ENCODE data around the gene SLC35G4. TPM values are rescaled to one million over a fixed set of nuclear protein-coding genes. Genes with fewer than 3 reads are reported as not detected.

SLC35G4 gene
- total RNA-seq, 2 experiments from 2014 or later, result not detected

GRCh38 chr18:11578799-11579198 is 30.6 kb upstream of the SLC35G4 start:
- POLR2A ChIA-PET, result no interaction called here
- CTCF ChIA-PET, result no interaction called here

DNA sequence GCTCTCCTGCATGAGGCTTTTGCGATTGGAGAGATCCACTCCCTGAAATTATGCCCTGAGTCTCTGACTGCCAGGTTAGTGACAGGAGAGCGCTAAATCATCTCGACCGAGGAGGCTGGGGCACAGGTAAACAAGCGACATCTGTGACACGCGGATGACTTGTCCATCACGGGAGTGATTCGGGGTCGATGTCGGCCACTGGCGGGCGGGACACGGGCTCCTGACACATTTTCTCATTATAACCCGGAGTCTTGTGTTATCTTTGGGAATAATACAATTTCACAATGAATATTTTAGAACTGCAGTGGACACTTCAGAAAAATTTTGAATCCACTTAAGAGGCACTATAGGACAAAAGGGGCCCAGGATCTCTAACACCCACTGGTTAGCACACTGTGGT is 29.5 kb upstream of the SLC35G4 start:
- Histone ChIP-seq H3K36me3 (ENCODE audit: insufficient read depth, low read length) (no peaks in the 10 kb centered on the region), H3K27ac (ENCODE audit: low read depth in 1 of 2, low read length in 2 of 2) (no peak overlapping the region), H3K4me3 (ENCODE audit: low read length) (no peak overlapping the region), H3K4me1 (ENCODE audit: insufficient read depth, low read length) (peaks cover 12% of the 10 kb centered on the region), H3K27me3 (ENCODE audit: control insufficient read depth in 1 of 2, insufficient read depth in 2 of 2, low read length in 2 of 2) (no peaks in the 10 kb centered on the region), H3K9me3 (ENCODE audit: control insufficient read depth in 1 of 2, insufficient read depth in 1 of 2, low read length in 2 of 2) (no peaks in the 10 kb centered on the region)
- TF ChIP-seq CTCF (IDR thresholded peaks at IDR 0.05), result no peak
- H3K27me3 Mint-ChIP-seq, result no peaks in the 10 kb centered on the region
- ATAC-seq (ENCODE audit: poor library complexity) (no peak), DNase-seq (no peak)
- no peaks in the 10 kb centered on the region for H3K9me3 Mint-ChIP-seq
- ChIA-PET POLR2A (no interaction called here), CTCF (no interaction called here)
- intact Hi-C loops (cut with DNase I, micrococcal nuclease), result no loop called here
- no peak overlapping the region for H3K4me3 Mint-ChIP-seq
- H3K4me1 Mint-ChIP-seq (ENCODE audit: low read depth), result peaks cover 44% of the 10 kb centered on the region
- no peaks in the 10 kb centered on the region for H3K36me3 Mint-ChIP-seq (ENCODE audit: low read depth)
- H3K27ac Mint-ChIP-seq, result no peak overlapping the region

More at GRCh38 chr18:11578799-11579198, 30.6 kb upstream of the SLC35G4 start:
- Mint-ChIP-seq H3K9me3 (no peaks in the 10 kb centered on the region), H3K4me3 (no peak overlapping the region), H3K4me1 (ENCODE audit: low read depth) (peaks cover 44% of the 10 kb centered on the region), H3K36me3 (ENCODE audit: low read depth) (no peaks in the 10 kb centered on the region), H3K27me3 (no peaks in the 10 kb centered on the region), H3K27ac (no peak overlapping the region)
- no peak for TF ChIP-seq CTCF (IDR thresholded peaks at IDR 0.05)
- ATAC-seq (ENCODE audit: poor library complexity) (no peak), DNase-seq (no peak)
- no peaks in the 10 kb centered on the region for H3K9me3 ChIP-seq (ENCODE audit: control insufficient read depth in 1 of 2, insufficient read depth in 1 of 2, low read length in 2 of 2)
- no peaks in the 10 kb centered on the region for H3K36me3 ChIP-seq (ENCODE audit: insufficient read depth, low read length)
- intact Hi-C loops (cut with DNase I, micrococcal nuclease), result no loop called here
- no peaks in the 10 kb centered on the region for H3K27me3 ChIP-seq (ENCODE audit: control insufficient read depth in 1 of 2, insufficient read depth in 2 of 2, low read length in 2 of 2)
- no peak overlapping the region for H3K4me3 ChIP-seq (ENCODE audit: low read length)
- peaks cover 12% of the 10 kb centered on the region for H3K4me1 ChIP-seq (ENCODE audit: insufficient read depth, low read length)
- H3K27ac ChIP-seq (ENCODE audit: low read depth in 1 of 2, low read length in 2 of 2), result no peak overlapping the region

GRCh38 chr18:11581286-11581685 is 28.1 kb upstream of the SLC35G4 start:
- H3K9me3 Mint-ChIP-seq, result no peaks in the 10 kb centered on the region

More at GRCh38 chr18:11581286-11581685, 28.1 kb upstream of the SLC35G4 start:
- Mint-ChIP-seq H3K4me1 (ENCODE audit: low read depth) (peaks cover 40% of the 10 kb centered on the region), H3K27me3 (no peaks in the 10 kb centered on the region), H3K4me3 (no peak overlapping the region), H3K27ac (no peak overlapping the region), H3K36me3 (ENCODE audit: low read depth) (no peaks in the 10 kb centered on the region)
- Histone ChIP-seq H3K4me3 (ENCODE audit: low read length) (no peak overlapping the region), H3K36me3 (ENCODE audit: insufficient read depth, low read length) (no peaks in the 10 kb centered on the region), H3K4me1 (ENCODE audit: insufficient read depth, low read length) (peaks cover 15% of the 10 kb centered on the region), H3K27ac (ENCODE audit: low read depth in 1 of 2, low read length in 2 of 2) (no peak overlapping the region), H3K9me3 (ENCODE audit: control insufficient read depth in 1 of 2, insufficient read depth in 1 of 2, low read length in 2 of 2) (no peaks in the 10 kb centered on the region), H3K27me3 (ENCODE audit: control insufficient read depth in 1 of 2, insufficient read depth in 2 of 2, low read length in 2 of 2) (no peaks in the 10 kb centered on the region)
- ATAC-seq (ENCODE audit: poor library complexity) (no peak), DNase-seq (no peak)
- POLR2A ChIA-PET, result no interaction called here
- intact Hi-C loops (cut with DNase I, micrococcal nuclease), result no loop called here
- TF ChIP-seq CTCF (IDR thresholded peaks at IDR 0.05), result no peak
- CTCF ChIA-PET, result no interaction called here

Data from CD4-positive, alpha-beta T cell (primary cell).